HFFc6 (cell line): ENCODE measurements around the gene SLC43A3. TPM values are rescaled to one million over a fixed set of nuclear protein-coding genes. Genes with fewer than 3 reads are reported as not detected.
A peak's percentile ranks its signal among the peaks of the same experiment; 100 is the strongest.

ENCODE experiments used
- DNase-seq: peaks from one replicate; pipeline ENCODE4 v3.0.0-alpha.2; 2018
- H3K27ac Mint-ChIP-seq: 2 replicates; pipeline ENCODE4 v1.8.0; 2020; ENCODE audit warnings: mild to moderate bottlenecking, mixed read lengths
- H3K27me3 Mint-ChIP-seq: 2 replicates; pipeline ENCODE4 v1.8.0; 2021; ENCODE audit warnings: mild to moderate bottlenecking, moderate library complexity, mixed read lengths; ENCODE audit not compliant: insufficient read depth
- H3K36me3 Mint-ChIP-seq: 2 replicates; pipeline ENCODE4 v1.8.0; 2021; ENCODE audit warnings: low read depth, mixed read lengths
- H3K4me1 Mint-ChIP-seq: 2 replicates; pipeline ENCODE4 v1.8.0; 2020; ENCODE audit warnings: low read depth, mixed read lengths
- H3K4me3 Mint-ChIP-seq: 2 replicates; pipeline ENCODE4 v1.8.0; 2020; ENCODE audit warnings: mild to moderate bottlenecking, moderate library complexity, mixed read lengths
- H3K9me3 Mint-ChIP-seq: 2 replicates; pipeline ENCODE4 v1.8.0; 2020; ENCODE audit warnings: mild to moderate bottlenecking, mixed read lengths
- total RNA-seq, 6 experiments: library from RNA; stranded (reverse); fragmentation: NEBNext Ultra II Directional; extraction: Animal tissue kit (Norgen Biotek cat#: 25700); gene quantifications; 2 replicates in 1 of 6; 3 replicates in 5 of 6; pipeline ENCODE4 v1.2.3, GENCODE V29; 2021
- TF ChIP-seq, protein P1 (sequence below): fragments of 200-600 bp; sonication (generic); IDR thresholded peaks from 2 replicates; pipeline ENCODE4 v1.5.0; 2021; ENCODE audit warnings: antibody characterized with exemption, mild to moderate bottlenecking

Gene SLC43A3
- total RNA-seq, 6 experiments from 2014 or later = 2.1 to 18.7 (median 15.8) TPM

DNA sequence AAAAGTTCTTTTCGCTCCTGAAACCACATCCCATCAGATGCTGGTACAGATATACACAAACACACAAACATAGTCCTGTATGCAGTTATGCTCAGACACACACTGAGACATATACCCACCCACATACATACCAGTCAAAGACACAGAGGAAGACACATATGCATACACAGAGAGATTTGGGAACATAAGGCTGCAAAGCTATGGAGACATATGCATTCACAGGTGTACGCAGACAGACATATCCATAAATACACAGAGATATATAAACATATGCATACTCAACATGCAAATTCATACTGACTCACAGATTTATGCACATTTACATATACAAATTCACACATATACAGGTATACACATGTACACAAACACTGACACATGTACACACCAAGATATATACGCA lies 52.0 kb downstream of the SLC43A3 start:
- DNase-seq = no peak
- H3K9me3 Mint-ChIP-seq = no peaks in the 10 kb centered on the region
- TF ChIP-seq, protein P1, sequence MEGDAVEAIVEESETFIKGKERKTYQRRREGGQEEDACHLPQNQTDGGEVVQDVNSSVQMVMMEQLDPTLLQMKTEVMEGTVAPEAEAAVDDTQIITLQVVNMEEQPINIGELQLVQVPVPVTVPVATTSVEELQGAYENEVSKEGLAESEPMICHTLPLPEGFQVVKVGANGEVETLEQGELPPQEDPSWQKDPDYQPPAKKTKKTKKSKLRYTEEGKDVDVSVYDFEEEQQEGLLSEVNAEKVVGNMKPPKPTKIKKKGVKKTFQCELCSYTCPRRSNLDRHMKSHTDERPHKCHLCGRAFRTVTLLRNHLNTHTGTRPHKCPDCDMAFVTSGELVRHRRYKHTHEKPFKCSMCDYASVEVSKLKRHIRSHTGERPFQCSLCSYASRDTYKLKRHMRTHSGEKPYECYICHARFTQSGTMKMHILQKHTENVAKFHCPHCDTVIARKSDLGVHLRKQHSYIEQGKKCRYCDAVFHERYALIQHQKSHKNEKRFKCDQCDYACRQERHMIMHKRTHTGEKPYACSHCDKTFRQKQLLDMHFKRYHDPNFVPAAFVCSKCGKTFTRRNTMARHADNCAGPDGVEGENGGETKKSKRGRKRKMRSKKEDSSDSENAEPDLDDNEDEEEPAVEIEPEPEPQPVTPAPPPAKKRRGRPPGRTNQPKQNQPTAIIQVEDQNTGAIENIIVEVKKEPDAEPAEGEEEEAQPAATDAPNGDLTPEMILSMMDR = no peak
- peaks cover 6% of the 10 kb centered on the region for H3K27me3 Mint-ChIP-seq
- H3K36me3 Mint-ChIP-seq = no peaks in the 10 kb centered on the region
- H3K27ac Mint-ChIP-seq = no peak overlapping the region
- H3K4me3 Mint-ChIP-seq = no peak overlapping the region
- H3K4me1 Mint-ChIP-seq = peaks cover 13% of the 10 kb centered on the region

DNA sequence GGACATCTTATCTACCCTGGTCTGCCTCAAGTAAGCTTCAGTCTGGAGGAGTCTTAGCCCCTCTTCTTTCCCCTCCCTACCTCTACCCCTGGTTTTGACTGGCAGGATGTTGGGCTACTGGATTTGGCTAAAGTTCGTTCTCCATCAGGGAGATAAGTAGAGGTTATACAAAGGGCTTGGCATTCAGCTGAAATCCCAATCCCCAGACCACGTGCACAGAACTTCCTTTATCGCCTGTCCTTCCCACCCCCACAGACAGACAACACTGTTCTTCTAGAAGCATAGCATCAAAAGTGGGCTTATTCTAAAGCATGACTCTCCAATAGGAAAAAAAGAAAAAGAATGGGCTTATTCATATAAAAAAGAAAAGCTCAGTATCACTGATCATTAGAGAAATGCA lies 53.8 kb downstream of the SLC43A3 start:
- H3K27me3 Mint-ChIP-seq = no peaks in the 10 kb centered on the region; the same call in 1 of the 2 replicates
- TF ChIP-seq, protein P1 = no peak
- no peak for DNase-seq
- no peak overlapping the region for H3K27ac Mint-ChIP-seq
- H3K9me3 Mint-ChIP-seq = no peaks in the 10 kb centered on the region
- H3K4me1 Mint-ChIP-seq = peaks cover 18% of the 10 kb centered on the region
- no peak overlapping the region for H3K4me3 Mint-ChIP-seq
- H3K36me3 Mint-ChIP-seq = no peaks in the 10 kb centered on the region

DNA sequence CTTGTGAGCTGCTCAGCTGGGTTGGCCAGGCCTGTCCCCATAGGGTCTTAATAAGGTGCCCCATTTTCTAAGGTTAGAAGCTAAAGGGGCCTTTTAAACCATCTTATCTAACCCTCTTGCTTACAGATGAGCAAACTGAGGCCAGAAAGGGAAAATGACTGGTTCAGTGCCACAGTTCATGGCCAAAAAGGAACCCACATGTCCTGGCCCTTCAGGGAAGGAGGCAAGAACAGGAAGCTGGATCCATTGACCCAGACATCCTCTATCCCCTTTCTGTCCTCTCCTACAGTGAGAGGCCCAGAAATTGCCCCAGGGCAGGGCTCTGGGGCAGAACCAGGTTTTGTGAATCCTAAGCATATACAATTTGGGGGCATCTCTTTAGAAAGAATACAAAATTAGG lies 56.0 kb downstream of the SLC43A3 start:
- TF ChIP-seq, protein P1 = no peak
- Mint-ChIP-seq H3K9me3 (no peaks in the 10 kb centered on the region), H3K4me1 (peaks cover 18% of the 10 kb centered on the region), H3K27ac (no peak overlapping the region; the same call in 1 of the 2 replicates), H3K27me3 (peaks cover 1% of the 10 kb centered on the region), H3K36me3 (no peaks in the 10 kb centered on the region), H3K4me3 (no peak overlapping the region)
- DNase-seq = no peak

DNA sequence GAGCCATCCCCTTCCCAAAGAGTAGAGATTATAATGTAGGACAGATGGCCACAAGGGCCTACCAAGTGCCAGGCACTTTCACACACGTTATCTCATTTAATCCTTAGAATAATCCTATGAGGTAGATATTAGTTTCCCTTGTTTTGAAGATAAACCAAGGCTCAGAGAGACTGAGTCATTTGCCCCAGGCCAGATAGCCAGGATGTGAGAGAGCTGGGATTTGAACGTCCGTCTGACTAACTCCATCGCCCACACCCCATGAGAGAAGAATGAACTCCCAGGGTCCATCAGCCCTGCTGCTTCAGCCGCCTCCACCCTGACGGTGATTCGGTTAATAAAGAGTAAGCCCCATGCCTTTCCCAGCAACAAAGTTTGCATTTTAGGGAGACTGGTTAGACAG lies 56.7 kb downstream of the SLC43A3 start:
- Mint-ChIP-seq H3K27me3 (peaks cover 5% of the 10 kb centered on the region), H3K9me3 (no peaks in the 10 kb centered on the region), H3K27ac (peak overlapping the region; percentile 67), H3K4me3 (peak overlapping the region; percentile 10; the same call in 1 of the 2 replicates), H3K4me1 (peaks cover 18% of the 10 kb centered on the region), H3K36me3 (no peaks in the 10 kb centered on the region)
- peak; percentile 77 for DNase-seq
- TF ChIP-seq, protein P1 = no peak

DNA sequence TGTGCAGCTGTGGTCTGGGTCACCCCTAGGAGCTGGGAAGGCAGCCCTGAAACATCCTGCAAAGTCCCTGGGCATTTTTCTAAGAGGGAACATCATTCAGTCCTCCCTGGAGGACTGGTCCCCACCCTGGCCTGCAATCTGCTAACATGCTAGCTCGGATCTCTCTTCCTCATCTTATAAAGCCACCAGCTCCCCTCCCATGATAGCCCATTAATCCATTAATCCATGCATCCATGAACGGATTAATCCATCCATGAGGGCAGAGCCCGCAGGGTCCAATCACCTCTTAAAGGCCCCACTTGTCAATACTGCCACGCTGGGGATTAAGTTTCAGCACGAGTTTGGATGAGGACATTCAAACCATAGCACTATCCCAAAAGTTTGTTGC lies 58.1 kb downstream of the SLC43A3 start:
- no peak for DNase-seq
- Mint-ChIP-seq H3K27ac (no peak overlapping the region), H3K9me3 (no peaks in the 10 kb centered on the region), H3K4me1 (peaks cover 18% of the 10 kb centered on the region), H3K27me3 (peaks cover 14% of the 10 kb centered on the region), H3K4me3 (no peak overlapping the region), H3K36me3 (no peaks in the 10 kb centered on the region)
- TF ChIP-seq, protein P1 = no peak
